CD4-positive, alpha-beta T cell treated with Interleukin-17A for 1 hour (primary cell): ENCODE measurements around the gene CSH2.
"Not testable (repeated sequence)": the region's sequence is repeated elsewhere in the genome, so short reads cannot be mapped to it uniquely, and the experiment has no call there.

ENCODE experiments used
- DNase-seq: peaks from one replicate; pipeline ENCODE4 v3.0.0-alpha.2; 2020

CSH2 gene

DNA sequence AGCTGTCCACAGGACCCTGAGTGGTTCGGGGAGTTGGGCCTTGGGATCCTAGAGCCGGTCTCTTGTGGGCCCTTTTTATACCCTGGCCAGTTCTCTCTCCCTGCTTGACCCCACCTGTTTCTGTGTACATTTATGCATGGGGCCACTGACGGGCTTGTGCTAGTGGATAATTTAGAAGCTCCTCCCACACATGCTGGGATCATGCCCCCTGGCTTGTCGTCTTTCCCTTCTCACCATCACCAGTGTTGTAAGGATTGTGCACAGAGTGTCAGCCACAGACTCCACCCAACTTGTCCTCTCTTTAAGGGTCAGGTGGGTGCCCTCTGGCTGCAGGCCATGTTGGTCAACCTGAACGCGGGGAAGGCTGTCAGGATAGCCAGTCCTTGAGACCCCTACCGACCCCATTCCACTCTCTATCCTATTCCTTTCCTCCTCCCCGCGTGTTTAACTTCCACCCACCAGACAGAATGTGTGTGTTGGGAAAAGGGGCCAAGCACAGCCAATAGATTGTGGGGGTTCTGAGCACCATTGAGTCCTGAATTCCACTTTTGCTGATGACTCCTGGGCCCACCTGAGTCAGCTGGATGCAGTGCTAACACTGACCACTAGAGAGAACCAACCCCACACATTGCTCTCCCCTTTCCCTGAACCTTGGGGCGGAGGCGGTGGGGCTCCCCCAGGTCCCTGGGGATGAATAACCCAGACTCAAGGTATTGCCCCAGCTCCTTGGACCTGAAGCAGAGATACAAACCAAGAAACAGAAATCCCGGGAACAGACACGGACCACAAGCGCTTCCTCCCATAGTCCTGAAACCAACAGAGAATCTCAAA is 23.3 kb upstream of the CSH2 start, which contains the start of gene CSH1:
CSH1 (minus strand) TSS at position 51 of the 831 bp plus-strand sequence. CDS start 63 bp downstream, outside the sequence.
- DNase-seq: not testable (repeated sequence)

DNA sequence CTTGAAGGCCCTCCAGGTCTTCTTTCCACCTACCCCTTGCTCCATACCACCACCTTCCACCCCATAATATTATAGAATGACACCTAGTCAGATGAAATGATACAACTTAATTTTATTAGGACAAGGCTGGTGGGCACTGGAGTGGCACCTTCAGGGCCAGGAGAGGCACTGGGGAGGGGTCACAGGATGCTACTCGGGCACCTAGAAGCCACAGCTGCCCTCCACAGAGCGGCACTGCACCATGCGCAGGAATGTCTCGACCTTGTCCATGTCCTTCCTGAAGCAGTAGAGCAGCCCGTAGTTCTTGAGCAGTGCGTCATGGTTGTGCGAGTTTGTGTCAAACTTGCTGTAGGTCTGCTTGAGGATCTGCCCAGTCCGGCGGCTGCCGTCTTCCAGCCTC is 21.3 kb upstream of the CSH2 start:
- not testable (repeated sequence) for DNase-seq

GRCh38 chr17:63894021-63894420 is 20.5 kb upstream of the CSH2 start:
- DNase-seq: not testable (repeated sequence)

DNA sequence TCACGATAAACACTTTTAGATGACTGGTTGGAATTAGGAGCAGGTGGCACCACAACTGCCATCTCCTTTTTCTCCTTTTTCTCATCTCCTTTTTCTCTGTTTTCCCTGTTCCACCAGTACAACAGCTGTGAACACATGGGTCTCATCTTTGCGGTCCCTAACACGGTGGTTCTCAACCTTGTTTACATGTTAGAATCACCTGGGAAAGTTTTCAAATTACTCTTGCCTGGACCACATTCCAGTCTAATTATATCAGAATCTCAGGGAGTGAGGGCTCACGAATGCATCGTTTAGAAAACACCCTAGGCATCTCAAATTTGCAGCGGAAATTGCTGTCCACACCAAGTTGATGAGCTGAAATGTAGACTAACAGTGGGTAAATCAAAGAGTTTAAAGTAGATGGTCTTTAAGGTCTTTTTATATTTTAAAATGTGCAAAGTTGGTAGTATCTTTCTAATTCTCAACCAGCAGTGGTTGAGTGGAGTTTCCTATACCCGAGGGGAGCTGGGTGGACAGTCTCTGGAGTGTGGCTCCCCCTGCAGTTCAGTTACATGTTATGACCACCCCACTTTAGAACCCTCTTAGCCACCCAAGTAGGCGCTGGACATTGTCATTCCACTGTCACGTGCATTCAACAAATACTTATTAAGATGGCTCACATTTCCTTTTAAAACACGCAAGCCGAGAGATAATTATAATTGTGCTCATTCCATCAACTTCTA is 19.0 kb upstream of the CSH2 start:
- not testable (repeated sequence) for DNase-seq

GRCh38 chr17:63889026-63889848 is 15.8 kb upstream of the CSH2 start:
- peak; percentile 39 for DNase-seq

- not testable (repeated sequence) for DNase-seq
Observed at GRCh38 chr17:63885119-63885518, 11.6 kb upstream of the CSH2 start.

DNA sequence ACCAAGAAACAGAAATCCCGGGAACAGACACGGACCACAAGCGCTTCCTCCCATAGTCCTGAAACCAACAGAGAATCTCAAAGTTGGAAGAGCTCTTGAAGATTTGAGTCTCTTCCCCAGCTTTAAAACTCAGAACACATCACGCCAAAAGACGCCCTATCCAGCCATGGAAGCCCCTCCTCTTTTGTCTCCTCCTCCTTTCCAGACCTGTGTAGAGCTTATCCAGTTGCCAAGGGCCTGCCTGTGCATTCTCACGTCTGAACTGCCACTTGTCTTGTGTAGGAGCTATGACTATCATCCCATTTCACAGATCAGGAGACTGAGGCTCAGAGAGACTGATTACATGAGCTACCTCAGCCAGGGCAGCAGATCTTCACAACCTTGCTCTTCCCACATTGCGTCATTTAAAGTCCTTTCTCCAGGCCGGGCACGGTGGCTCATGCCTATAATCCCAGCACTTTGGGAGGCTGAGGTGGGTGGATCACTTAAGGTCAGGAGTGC is 9.2 kb upstream of the CSH2 start:
- DNase-seq: not testable (repeated sequence)

DNA sequence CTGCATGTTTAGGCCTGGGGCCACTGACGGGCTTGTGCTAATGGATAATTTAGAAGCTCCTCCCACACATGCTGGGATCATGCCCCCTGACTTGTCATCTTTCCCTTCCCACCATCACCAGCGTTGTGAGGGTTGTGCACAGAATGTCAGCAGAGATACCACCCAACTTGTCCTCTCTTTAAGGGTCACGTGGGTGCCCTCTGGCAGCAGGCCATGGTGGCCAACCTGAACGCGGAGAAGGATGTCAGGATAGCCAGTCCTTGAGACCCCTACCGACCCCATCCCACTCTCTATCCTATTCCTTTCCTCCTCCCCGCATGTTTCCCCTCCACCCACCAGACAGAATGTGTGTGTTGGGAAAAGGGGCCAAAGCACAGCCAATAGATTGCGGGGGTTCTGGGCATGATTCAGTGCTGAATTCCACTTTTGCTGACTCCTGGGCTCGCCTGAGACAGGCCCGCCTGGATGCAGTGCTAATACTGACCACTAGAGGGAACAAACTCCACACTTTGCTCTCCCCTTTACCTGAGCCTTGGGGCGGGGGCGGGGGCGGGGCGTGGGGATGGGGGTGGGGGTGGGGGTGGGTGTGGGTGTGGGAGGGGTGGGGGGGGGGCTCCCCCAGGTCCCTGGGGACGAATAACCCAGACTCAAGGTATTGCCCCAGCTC is 8.6 kb upstream of the CSH2 start, which contains the start of gene GH2:
GH2 (minus strand) TSS at position 10 of the 667 bp plus-strand sequence. CDS start 143 bp downstream, outside the sequence.
- DNase-seq: peak; percentile 70

DNA sequence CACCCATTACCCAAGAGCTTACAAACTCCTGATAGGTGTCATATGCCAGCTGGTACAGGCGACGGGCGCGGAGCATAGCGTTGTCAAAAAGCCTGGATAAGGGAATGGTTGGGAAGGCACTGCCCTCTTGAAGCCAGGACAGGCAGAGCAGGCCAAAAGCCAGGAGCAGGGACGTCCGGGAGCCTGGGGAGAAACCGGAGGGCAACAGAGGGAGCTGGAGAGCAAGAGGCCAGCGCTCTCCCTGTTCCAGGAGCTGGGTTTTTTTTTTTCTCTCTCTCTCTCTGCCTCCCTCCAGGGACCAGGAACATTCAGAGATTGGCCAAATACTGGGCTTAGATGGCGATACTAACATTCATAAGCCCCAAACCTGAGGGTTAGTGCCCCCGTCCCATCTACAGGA is 7.9 kb upstream of the CSH2 start:
- not testable (repeated sequence) for DNase-seq

GRCh38 chr17:63880706-63881105 is 7.2 kb upstream of the CSH2 start:
- DNase-seq: no peak

- DNase-seq: not testable (repeated sequence)
Observed at GRCh38 chr17:63878413-63878812, 4.9 kb upstream of the CSH2 start.

- DNase-seq: not testable (repeated sequence)
Observed at GRCh38 chr17:63874693-63875092, 1.2 kb upstream of the CSH2 start.

DNA sequence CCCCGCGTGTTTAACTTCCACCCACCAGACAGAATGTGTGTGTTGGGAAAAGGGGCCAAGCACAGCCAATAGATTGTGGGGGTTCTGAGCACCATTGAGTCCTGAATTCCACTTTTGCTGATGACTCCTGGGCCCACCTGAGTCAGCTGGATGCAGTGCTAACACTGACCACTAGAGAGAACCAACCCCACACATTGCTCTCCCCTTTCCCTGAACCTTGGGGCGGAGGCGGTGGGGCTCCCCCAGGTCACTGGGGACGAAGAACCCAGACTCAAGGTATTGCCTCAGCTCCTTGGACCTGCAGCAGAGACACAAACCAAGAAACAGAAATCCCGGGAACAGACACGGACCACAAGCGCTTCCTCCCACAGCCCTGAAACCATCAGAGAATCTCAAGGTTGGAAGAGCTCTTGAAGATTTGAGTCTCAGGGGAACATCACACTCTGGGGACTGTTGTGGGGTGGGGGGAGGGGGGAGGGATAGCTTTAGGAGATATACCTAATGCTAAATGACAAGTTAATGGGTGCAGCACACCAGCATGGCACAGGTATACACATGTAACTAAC is 667 bp upstream of the CSH2 start:
- not testable (repeated sequence) for DNase-seq

- not testable (repeated sequence) for DNase-seq
Observed at GRCh38 chr17:63871646-63872365, 1.7 kb downstream of the CSH2 start.

DNA sequence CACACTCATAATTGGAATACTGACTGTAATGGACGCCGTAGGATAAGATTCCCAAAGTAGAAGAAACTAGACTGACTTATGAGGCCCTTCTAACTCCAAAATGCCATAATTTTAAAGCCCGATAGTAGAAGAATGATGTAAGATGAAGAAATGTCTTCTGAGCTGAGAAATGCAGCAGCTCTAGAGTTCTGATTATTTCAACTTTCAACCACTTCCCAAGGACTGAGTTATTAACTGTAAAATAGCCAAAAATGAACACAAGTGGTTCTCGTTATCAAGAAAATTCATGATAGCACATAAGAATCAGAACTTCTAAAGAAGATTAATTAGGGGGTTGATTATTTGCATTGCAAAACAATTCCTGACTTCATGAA is 3.2 kb downstream of the CSH2 start:
- DNase-seq: not testable (repeated sequence)

DNA sequence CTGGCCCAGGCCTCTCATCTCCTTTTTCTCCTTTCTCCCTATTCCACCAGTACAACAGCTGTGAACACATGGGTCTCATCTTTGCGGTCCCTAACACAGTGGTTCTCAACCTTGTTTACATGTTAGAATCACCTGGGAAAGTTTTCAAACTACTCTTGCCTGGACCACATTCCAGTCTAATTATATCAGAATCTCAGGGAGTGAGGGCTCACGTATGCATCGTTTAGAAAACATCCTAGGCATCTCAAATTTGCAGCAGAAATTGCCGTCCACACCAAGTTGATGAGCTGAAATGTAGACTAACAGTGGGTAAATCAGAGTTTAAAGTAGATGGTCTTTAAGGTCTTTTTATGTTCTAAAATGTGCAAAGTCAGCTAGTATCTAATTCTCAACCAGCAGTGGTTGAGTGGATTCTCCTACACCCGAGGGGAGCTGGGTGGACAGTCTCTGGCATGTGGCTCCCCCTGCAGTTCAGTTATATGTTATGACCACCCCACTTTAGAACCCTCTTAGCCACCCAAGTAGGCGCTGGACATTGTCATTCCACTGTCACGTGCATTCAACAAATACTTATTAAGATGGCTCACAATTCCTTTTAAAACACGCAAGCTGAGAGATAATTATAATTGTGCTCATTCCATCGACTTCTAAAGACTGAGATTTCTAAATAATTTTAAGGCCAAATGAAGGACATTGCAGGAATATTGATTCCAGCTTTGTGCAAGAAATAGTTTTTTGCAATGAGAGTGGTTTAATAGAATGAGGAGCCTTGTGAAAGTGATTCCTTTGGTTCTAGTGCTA is 3.8 kb downstream of the CSH2 start:
- DNase-seq: not testable (repeated sequence)

- DNase-seq: not testable (repeated sequence)
Observed at GRCh38 chr17:63866625-63867024, 6.9 kb downstream of the CSH2 start.

DNA sequence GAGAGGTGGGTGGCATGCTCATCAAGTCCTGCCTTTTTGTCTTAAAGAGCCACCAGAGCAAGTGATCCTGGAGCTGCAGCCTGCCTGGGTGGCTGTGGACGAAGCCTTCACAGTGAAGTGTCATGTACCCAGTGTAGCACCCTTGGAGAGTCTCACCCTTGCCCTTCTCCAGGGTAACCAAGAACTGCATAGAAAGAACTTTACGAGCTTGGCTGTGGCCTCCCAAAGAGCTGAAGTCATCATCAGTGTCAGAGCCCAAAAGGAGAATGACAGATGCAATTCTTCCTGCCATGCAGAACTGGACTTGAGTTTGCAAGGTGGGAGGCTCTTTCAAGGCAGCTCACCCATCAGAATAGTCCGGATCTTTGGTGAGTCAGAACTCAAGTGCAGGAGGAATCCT is 14.2 kb downstream of the CSH2 start:
- no peak for DNase-seq

DNA sequence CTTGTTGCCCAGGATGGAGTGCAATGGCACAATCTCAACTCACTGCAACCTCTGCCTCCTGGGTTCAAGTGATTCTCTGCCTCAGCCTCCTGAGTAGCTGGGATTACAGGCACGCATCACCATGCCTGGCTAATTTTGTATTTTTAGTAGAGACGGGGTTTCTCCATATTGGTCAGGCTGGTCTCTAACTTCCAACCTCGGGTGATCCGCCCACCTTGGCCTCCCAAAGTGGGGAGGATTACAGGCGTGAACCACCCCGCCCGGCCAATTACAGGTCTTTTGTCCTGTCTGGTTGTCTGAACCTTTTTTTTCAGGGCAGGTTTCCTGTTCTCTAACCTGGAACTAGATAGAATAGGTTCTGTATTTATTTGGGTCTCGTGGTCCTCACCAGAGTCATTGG is 17.1 kb downstream of the CSH2 start:
- DNase-seq: not testable (repeated sequence)

GRCh38 chr17:63855185-63855584 is 18.3 kb downstream of the CSH2 start:
- no peak for DNase-seq
